ENCODE results near the gene CDK6. TPM values are rescaled to one million over a fixed set of nuclear protein-coding genes. Genes with fewer than 3 reads are reported as not detected.

Gene CDK6
- total RNA-seq, 2 donors from 2014 or later = 13.6 to 39.9 TPM

GRCh38 chr7:92615861-92616260, 220.5 kb downstream of the CDK6 start:
- TF ChIP-seq POLR2AphosphoS5 (IDR thresholded peaks at IDR 0.05) (no peak), CTCF (IDR thresholded peaks at IDR 0.05) (no peak), POLR2A (IDR thresholded peaks at IDR 0.05) (no peak)
- 89% methylated on average over 1 of the region's 1 CpG for WGBS
- Histone ChIP-seq H3K27me3 (replicated peaks; ENCODE audit: insufficient read depth) (no peaks in the 10 kb centered on the region), H3K36me3 (no peaks in the 10 kb centered on the region), H3K9me3 (no peaks in the 10 kb centered on the region), H3K4me1 (replicated peaks) (no peaks in the 10 kb centered on the region), H3K4me3 (no peak overlapping the region), H3K27ac (no peak overlapping the region)
- intact Hi-C loops (cut with DNase I) = no loop called here
- DNase-seq (ENCODE audit: low spot score) = no peak

DNA sequence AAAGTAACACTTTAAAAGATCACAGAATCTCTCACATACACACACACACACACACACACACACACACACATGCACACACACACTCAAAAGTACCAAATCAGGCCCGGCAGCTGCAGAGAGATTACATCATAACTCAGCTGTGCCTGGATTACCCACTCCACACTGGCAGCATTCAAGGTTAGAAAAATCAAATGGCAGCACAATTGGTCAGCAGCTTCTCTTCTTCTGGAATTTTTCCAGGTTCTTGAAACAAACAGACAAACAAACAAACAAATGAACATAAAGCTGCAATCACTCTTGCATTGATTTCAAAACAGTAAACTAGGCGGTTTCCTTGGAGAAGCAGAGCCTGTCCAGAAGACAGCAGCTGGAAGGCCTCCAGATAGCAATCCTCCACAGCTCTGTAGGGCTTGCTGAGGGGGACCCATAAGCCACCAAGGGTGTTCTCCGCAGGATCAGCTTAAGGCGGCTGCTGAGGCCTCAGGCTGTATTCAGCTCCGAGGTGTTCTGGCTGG, 221.7 kb downstream of the CDK6 start:
- Histone ChIP-seq H3K36me3 (no peaks in the 10 kb centered on the region), H3K27me3 (replicated peaks; ENCODE audit: insufficient read depth) (no peaks in the 10 kb centered on the region), H3K4me1 (replicated peaks) (no peaks in the 10 kb centered on the region), H3K27ac (no peak overlapping the region), H3K9me3 (no peaks in the 10 kb centered on the region), H3K4me3 (no peak overlapping the region)
- intact Hi-C loops (cut with DNase I) = no loop called here
- no peak for TF ChIP-seq POLR2A (IDR thresholded peaks at IDR 0.05)
- TF ChIP-seq CTCF (IDR thresholded peaks at IDR 0.05) = no peak
- TF ChIP-seq POLR2AphosphoS5 (IDR thresholded peaks at IDR 0.05) = no peak
- WGBS = 72% methylated on average over 5 of the region's 5 CpGs
- no peak for DNase-seq (ENCODE audit: low spot score)

- Histone ChIP-seq H3K27me3 (replicated peaks; ENCODE audit: insufficient read depth) (no peaks in the 10 kb centered on the region), H3K4me3 (no peak overlapping the region), H3K27ac (no peak overlapping the region), H3K4me1 (replicated peaks) (no peaks in the 10 kb centered on the region), H3K9me3 (no peaks in the 10 kb centered on the region), H3K36me3 (no peaks in the 10 kb centered on the region)
- intact Hi-C loops (cut with DNase I) = no loop called here
- TF ChIP-seq POLR2A (IDR thresholded peaks at IDR 0.05) (no peak), POLR2AphosphoS5 (IDR thresholded peaks at IDR 0.05) (no peak), CTCF (IDR thresholded peaks at IDR 0.05) (no peak)
- 73% methylated on average over 3 of the region's 3 CpGs for WGBS
- no peak for DNase-seq (ENCODE audit: low spot score)
Measured at GRCh38 chr7:92613720-92614119, 222.7 kb downstream of the CDK6 start.

DNA sequence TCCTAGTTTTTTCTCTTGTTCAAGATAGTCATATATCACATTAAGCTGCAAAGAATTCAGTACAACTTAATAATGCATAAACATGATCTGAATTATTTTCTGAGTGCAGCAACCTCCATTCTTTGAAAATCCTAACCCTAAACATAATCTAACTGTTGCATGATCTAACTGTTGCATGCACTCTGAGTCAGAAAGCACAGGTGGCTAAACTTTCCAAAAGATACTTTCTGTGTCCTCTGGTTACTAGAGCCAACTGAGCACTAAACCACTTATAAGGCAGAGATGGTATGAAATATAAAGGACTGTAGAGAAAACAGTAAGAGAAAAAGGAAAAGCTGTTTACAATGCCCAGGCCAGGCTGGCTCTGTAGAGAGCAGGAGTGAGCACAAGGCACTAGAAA, 223.2 kb downstream of the CDK6 start:
- no peaks in the 10 kb centered on the region for H3K27me3 ChIP-seq (replicated peaks; ENCODE audit: insufficient read depth)
- no peak overlapping the region for H3K27ac ChIP-seq
- H3K4me1 ChIP-seq (replicated peaks) = no peaks in the 10 kb centered on the region
- no peak overlapping the region for H3K4me3 ChIP-seq
- intact Hi-C loops (cut with DNase I) = no loop called here
- no peaks in the 10 kb centered on the region for H3K9me3 ChIP-seq
- no peak for DNase-seq (ENCODE audit: low spot score)
- no peaks in the 10 kb centered on the region for H3K36me3 ChIP-seq
- TF ChIP-seq POLR2A (IDR thresholded peaks at IDR 0.05) (no peak), CTCF (IDR thresholded peaks at IDR 0.05) (no peak), POLR2AphosphoS5 (IDR thresholded peaks at IDR 0.05) (no peak)

- no peaks in the 10 kb centered on the region for H3K9me3 ChIP-seq
- H3K4me3 ChIP-seq = no peak overlapping the region
- no peak for TF ChIP-seq POLR2A (IDR thresholded peaks at IDR 0.05)
- no peaks in the 10 kb centered on the region for H3K36me3 ChIP-seq
- intact Hi-C loops (cut with DNase I) = no loop called here
- DNase-seq (ENCODE audit: low spot score) = no peak
- no peaks in the 10 kb centered on the region for H3K4me1 ChIP-seq (replicated peaks)
- WGBS = 83% methylated on average over 2 of the region's 2 CpGs
- H3K27ac ChIP-seq = no peak overlapping the region
- no peaks in the 10 kb centered on the region for H3K27me3 ChIP-seq (replicated peaks; ENCODE audit: insufficient read depth)
Measured at GRCh38 chr7:92612501-92612900, 223.9 kb downstream of the CDK6 start.

Measured in prostate gland (tissue), 2 donors.